Renal cortex interstitium (tissue), 15 donors: ENCODE measurements around the gene MAPK4. TPM values are rescaled to one million over a fixed set of nuclear protein-coding genes. Genes with fewer than 3 reads are reported as not detected.
"Not testable (repeated sequence)": the region's sequence is repeated elsewhere in the genome, so short reads cannot be mapped to it uniquely, and the experiment has no call there.

Experiments used
- DNase-seq, 11 donors: peaks; one replicate each; pipeline ENCODE4 v3.0.0-alpha.2; 2013; ENCODE audit warnings: low read depth in 9 of 11, low spot score in 4 of 11; ENCODE audit errors: extremely low read depth in 1 of 11
- long read RNA-seq, 16 experiments: transcript quantifications; one replicate each; lab custom pipeline, GENCODE V29; 2026
- polyA plus RNA-seq, 3 donors: library from polyadenylated mRNA; unstranded; fragments of 120-200 nt; gene quantifications; one replicate each; pipeline ENCODE4 v1.2.1, GENCODE V29; 2013; ENCODE audit not compliant: insufficient read length in 3 of 3

The MAPK4 gene
- polyA plus RNA-seq: 10 to 100 TPM in 1 of 3 donors, 1 to 10 TPM in 2; 9.1 to 10.5 (median 9.7) TPM
- long read RNA-seq, donor 1, full-length matches to known transcripts: 1 of 1 reads
- long read RNA-seq, donor 1, partial matches to known transcripts: 0 of 1 reads
- long read RNA-seq, donor 1, other reads (novel, unspliced or antisense): 0 of 1 reads
- long read RNA-seq, donor 2, full-length matches to known transcripts: 2 of 2 reads
- long read RNA-seq, donor 2, partial matches to known transcripts: 0 of 2 reads
- long read RNA-seq, donor 2, other reads (novel, unspliced or antisense): 0 of 2 reads
- long read RNA-seq, donor 3, full-length matches to known transcripts: 1 of 1 reads
- long read RNA-seq, donor 3, partial matches to known transcripts: 0 of 1 reads
- long read RNA-seq, donor 3, other reads (novel, unspliced or antisense): 0 of 1 reads
- long read RNA-seq, donor 4, full-length matches to known transcripts: 2 of 2 reads
- long read RNA-seq, donor 4, partial matches to known transcripts: 0 of 2 reads
- long read RNA-seq, donor 4, other reads (novel, unspliced or antisense): 0 of 2 reads
- long read RNA-seq, donor 5: 0 reads
- long read RNA-seq, donor 6, full-length matches to known transcripts: 1 of 1 reads
- long read RNA-seq, donor 6, partial matches to known transcripts: 0 of 1 reads
- long read RNA-seq, donor 6, other reads (novel, unspliced or antisense): 0 of 1 reads
- long read RNA-seq, donor 7: 0 reads
- long read RNA-seq, donor 8: 0 reads
- long read RNA-seq, donor 9: 0 reads
- long read RNA-seq, donor 10: 0 reads
- long read RNA-seq, donor 11, full-length matches to known transcripts: 2 of 2 reads
- long read RNA-seq, donor 11, partial matches to known transcripts: 0 of 2 reads
- long read RNA-seq, donor 11, other reads (novel, unspliced or antisense): 0 of 2 reads
- long read RNA-seq, donor 12: 0 reads
- long read RNA-seq, donor 13: 0 reads
- long read RNA-seq, donor 14: 0 reads
- long read RNA-seq, donor 15: 0 reads
- long read RNA-seq, donor 16, full-length matches to known transcripts: 4 of 4 reads
- long read RNA-seq, donor 16, partial matches to known transcripts: 0 of 4 reads
- long read RNA-seq, donor 16, other reads (novel, unspliced or antisense): 0 of 4 reads

DNA sequence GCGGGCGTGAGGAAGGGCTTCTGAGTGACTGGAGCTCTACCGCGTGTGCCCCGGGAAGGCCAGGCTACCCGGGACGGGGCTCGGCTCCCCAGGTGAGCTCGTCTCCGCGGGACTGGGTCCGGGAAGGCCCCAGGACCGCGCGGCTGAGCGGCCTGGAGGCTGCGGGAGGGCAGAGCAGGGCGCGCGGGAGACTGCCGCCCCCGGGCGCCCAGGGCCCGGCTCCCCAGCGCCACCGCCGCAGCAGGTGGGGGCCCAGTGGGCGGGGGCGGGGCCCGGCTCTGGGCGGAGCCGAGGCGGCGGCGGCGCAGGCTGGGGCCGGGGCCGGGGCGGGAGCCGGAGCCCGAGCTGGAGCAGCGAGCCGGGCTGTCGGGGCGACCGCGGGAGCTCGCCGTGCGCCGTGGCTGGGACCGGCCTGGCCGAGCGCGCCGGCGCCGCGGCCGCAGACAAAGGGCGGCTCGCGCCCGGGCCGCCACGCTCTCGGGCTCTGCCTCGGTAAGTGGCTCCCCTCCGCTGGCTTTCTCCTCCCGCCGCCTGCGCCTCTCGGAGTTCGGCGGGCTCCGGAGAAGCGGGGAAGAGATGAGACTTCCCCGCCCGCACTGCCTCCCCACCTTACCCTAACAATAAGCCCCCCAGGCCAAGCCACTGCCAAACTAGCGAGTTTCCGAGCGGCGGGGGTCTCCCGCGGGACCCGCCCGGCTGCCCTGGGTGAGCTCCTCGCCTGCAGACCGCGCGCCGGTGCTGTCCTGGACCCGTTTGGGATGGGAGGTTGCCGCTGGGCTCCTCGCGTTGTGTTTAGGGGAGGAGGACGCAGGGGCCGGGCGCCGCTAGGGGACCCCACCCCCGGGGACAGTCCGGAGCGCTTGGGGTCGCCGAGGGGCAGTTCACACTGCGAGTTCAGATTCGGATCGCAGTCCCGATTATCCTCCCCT, at the start of gene MAPK4:
Gene MAPK4 (plus strand): TSS at position 336 of the 929 bp plus-strand sequence. CDS start 103,872 bp downstream, outside the sequence.
- DNase-seq: peak in 7 of 11 donors; percentile 15 to 49 (median 35)

GRCh38 chr18:50517277-50517676, 42.6 kb upstream of the MAPK4 start:
- DNase-seq: not testable (repeated sequence)

- DNase-seq: no peak
Measured at GRCh38 chr18:50518787-50519546, 40.9 kb upstream of the MAPK4 start.

DNA sequence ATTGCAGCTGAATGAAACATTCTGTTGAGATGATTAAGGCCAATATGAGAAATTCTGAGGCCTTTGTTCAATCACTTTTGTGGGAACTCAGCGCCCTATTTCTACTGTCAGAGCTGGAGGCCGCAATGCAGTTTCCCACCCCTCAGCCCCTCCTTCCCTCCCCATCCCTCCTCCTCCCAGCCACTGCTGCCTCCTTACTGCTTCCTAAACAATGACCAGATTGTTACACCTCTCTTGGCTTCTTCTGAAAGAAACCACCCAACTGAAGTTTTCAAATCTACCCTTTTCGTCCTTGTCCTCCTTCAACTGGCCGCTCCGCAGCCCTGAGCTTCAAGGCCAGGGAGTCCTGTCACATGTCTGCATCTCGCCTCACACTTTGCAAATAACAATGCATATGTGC, 36.7 kb upstream of the MAPK4 start:
- DNase-seq: no peak

DNA sequence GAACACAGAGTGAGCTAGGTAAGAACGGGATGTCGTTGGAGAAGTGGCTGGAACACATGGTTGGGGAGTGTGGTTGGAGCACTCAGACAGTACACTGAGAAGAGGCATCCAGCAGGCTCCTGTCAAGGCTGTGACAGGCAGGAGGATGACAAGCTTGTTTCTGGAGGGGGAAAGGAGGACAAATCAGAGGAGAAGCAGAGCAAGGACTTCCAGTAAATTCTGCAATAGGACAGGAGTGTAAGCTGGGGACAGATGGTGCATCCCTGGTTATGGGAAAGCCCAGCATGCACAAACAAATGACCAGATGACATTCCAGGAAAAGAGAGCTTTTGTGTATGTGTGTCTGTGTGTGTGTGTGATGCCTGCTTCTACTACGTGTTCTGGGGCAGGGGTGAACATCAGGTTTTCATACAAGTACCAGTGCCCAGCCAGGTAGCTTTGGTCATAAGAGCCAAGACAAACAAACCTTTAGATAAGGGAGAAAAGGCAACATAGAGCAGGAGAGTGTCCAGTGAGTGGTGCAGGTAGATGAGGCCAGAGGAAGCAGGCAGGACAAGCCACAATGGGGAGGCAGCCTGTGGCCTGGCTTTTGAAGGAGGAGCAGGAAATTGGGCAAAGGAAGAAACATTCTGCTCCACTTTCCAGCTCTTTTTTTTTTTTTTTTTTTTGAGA, 32.1 kb upstream of the MAPK4 start:
- DNase-seq: no peak

- DNase-seq: no peak
Measured at GRCh38 chr18:50528806-50529205, 31.1 kb upstream of the MAPK4 start.

DNA sequence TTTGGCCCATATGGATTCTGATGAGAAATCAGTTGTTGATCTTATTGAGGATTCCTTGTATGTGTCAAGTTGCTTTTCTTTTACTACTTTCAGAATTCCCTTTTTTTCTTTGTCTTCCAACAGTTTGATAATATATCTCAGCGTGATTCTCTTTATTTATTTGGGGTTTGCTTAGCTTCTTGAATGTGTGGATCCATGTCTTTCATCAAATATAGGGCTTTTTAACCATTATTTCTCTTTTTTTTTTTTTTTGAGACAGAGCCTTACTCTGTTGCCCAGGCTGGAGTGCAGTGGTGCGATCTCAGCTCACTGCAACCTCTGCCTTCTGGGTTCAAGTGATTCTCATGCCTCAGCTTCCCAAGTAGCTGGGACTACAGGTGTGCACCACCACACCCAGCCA, 26.1 kb upstream of the MAPK4 start:
- DNase-seq: not testable (repeated sequence)

DNA sequence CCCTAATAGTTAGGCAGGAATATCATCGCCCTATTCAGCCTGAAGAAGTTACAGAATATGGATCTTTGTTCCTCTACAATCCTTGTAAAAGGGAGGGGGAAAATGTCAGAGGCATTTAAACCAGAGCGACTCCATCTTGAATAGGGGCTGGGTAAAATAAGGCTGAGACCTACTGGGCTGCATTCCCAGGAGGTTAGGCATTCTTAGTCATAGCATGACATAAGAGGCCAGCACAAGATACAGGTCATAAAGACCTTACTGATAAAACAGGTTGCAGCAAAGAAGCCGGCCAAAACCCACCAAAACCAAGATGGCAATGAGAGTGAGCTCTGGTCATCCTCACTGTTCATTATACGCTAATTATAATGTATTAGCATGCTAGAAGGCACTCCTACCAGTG, 15.4 kb upstream of the MAPK4 start:
- DNase-seq: not testable (repeated sequence)

- no peak for DNase-seq
Measured at GRCh38 chr18:50545936-50546335, 14.0 kb upstream of the MAPK4 start.

DNA sequence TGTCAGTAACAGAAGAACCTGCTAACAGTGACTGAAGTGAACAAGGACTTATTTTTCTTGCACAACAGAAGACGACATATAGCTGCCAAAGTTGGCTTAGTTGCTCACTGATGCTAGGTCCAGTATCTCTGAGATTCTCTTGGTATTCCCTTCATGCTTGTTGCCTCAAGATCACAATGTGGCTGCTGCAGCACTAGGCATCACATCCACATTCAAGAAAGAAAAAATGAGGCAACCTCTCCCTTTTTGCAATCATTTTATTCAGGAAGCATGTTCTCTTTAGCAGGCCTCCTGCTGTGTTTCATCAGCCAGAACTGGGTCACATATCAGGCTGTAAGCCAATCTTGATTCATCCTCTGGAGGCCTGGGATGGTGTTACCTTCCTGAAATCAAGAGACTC, 11.7 kb upstream of the MAPK4 start:
- no peak for DNase-seq

GRCh38 chr18:50551651-50552050, 8.2 kb upstream of the MAPK4 start:
- DNase-seq: not testable (repeated sequence)

DNA sequence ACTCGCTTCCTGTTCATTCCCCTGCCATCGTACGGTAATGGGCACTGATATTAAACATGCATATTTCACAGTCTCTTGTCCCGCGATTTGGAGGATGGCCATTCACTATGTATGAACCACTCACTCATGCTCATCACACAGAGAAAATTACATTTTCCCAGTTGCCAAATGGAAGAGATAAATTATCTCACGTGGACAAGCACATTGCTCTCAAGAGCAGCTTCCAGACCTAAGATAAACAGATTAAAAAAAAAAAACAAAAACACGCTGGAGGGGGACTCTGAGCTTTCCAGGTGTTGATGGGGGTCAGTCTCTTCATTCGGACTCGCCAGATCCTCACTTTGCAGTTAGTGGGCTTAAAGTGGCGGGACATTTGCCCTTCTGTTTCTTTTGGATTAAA, 1.7 kb upstream of the MAPK4 start:
- no peak for DNase-seq

- no peak for DNase-seq
Measured at GRCh38 chr18:50558948-50559751, 737 bp upstream of the MAPK4 start.

DNA sequence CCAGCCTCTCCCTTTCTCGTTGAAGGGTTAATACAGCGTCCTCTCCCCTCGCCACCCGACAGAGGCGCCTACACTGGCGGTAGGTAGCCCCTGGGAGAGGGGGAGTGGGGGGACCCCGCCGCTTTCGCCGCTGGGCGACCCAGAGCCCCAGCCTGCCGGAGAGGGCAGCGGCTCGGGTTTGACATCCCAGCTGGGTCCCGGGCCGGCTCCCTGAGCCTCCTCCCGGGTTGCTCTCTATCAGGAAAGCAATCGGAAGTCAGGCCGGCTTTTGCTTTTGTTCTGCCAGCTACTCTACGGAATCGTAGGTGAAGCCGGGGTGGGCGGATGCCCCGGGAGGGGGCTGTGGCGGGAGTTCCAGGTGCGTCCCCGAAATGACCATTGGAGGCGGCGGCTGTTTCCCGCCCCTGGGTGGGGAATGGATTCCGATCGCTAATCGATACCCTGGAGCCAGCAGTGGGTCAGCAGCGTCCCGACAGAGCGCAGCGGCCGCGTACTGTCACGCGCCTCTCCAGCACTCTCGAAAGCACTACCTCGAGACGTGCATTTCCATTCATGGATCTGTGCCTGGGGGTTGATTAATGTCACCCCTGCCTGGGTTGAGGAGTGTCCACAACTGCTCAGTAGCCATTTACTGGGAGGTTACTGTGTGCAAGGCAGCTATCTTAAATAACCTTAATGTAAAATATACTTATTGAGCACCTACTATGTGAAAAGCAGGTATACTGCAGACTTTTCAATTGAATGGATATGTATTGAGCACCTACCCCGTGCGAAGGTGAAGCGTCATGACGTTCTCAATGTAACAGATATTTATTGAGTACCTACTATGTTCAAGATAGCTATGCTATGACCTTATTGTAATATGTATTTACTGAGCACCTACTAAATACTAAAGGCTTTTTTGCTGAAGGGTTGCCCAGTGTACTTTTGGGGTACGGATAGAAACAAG, 1.1 kb downstream of the MAPK4 start:
- DNase-seq: peak in 1 of 11 donors; percentile 12

- not testable (repeated sequence) for DNase-seq
Measured at GRCh38 chr18:50562258-50562657, 2.4 kb downstream of the MAPK4 start.
